HG03469 (cell line): ENCODE measurements around the gene NR2E1.

Experiments
- ATAC-seq: cut with Tn5 transposase; IDR thresholded peaks from one replicate; pipeline ENCODE4 v1.9.1; 2021; ENCODE audit warnings: mild to moderate bottlenecking, moderate library complexity, moderate number of reproducible peaks; ENCODE audit not compliant: unreplicated experiment

The NR2E1 gene

GRCh38 chr6:108152446-108152845 lies 13.4 kb upstream of the NR2E1 start:
- ATAC-seq, result no peak

GRCh38 chr6:108156180-108156937 lies 9.5 kb upstream of the NR2E1 start:
- ATAC-seq, result no peak

- ATAC-seq, result no peak
These were observed 8.9 kb upstream of the NR2E1 start for GRCh38 chr6:108156938-108157233.

- ATAC-seq, result no peak
These were observed 8.4 kb upstream of the NR2E1 start for GRCh38 chr6:108157234-108157980.

GRCh38 chr6:108157981-108158525 lies 7.8 kb upstream of the NR2E1 start:
- ATAC-seq, result no peak

GRCh38 chr6:108159981-108160380 lies 5.8 kb upstream of the NR2E1 start:
- ATAC-seq, result no peak

- no peak for ATAC-seq
These were observed 4.0 kb upstream of the NR2E1 start for GRCh38 chr6:108161724-108162282.

- no peak for ATAC-seq
These were observed 2.6 kb upstream of the NR2E1 start for GRCh38 chr6:108163267-108163643.

GRCh38 chr6:108163644-108164542 lies 1.9 kb upstream of the NR2E1 start:
- no peak for ATAC-seq

- ATAC-seq, result no peak
These were observed 1.3 kb upstream of the NR2E1 start for GRCh38 chr6:108164543-108164814.

GRCh38 chr6:108164815-108165706 lies 761 bp upstream of the NR2E1 start:
- ATAC-seq, result no peak

- no peak for ATAC-seq
These were observed 1.0 kb downstream of the NR2E1 start for GRCh38 chr6:108166664-108167448.

GRCh38 chr6:108167449-108168089 lies 1.7 kb downstream of the NR2E1 start:
- ATAC-seq, result no peak

- no peak for ATAC-seq
These were observed 2.3 kb downstream of the NR2E1 start for GRCh38 chr6:108168090-108168463.

- ATAC-seq, result no peak
These were observed 3.0 kb downstream of the NR2E1 start for GRCh38 chr6:108168501-108169463.

GRCh38 chr6:108169464-108170331 lies 3.9 kb downstream of the NR2E1 start:
- ATAC-seq, result no peak
